Mucosa of rectum (tissue), 2 donors: ENCODE measurements around the gene B4GAT1.

Experiments used
- H3K27ac ChIP-seq, 2 donors: one replicate each; pipeline ENCODE4 v1.7.0; 2013; ENCODE audit warnings: inconsistent platforms in 2 of 2, low read depth in 2 of 2, low read length in 2 of 2
- H3K27me3 ChIP-seq, 2 donors: one replicate each; pipeline ENCODE4 v1.7.0; 2013; ENCODE audit warnings: low read length in 2 of 2; ENCODE audit not compliant: control insufficient read depth in 2 of 2, insufficient read depth in 2 of 2
- H3K36me3 ChIP-seq, 2 donors: one replicate each; pipeline ENCODE4 v1.7.0; 2013; ENCODE audit warnings: low read length in 2 of 2; ENCODE audit not compliant: control insufficient read depth in 2 of 2, insufficient read depth in 2 of 2
- H3K4me1 ChIP-seq, 2 donors: one replicate each; pipeline ENCODE4 v1.7.0; 2013; ENCODE audit warnings: low read length in 2 of 2, mild to moderate bottlenecking in 1 of 2; ENCODE audit not compliant: control insufficient read depth in 2 of 2, insufficient read depth in 2 of 2
- H3K4me3 ChIP-seq, 2 donors: one replicate each; pipeline ENCODE4 v1.7.0; 2013; ENCODE audit warnings: low read length in 2 of 2
- H3K9ac ChIP-seq, 2 donors: one replicate each; pipeline ENCODE4 v1.7.0; 2013; ENCODE audit warnings: low read length in 2 of 2, low read depth in 1 of 2, mild to moderate bottlenecking in 1 of 2
- H3K9me3 ChIP-seq, 2 donors: one replicate each; pipeline ENCODE4 v1.7.0; 2013; ENCODE audit warnings: low read length in 2 of 2; ENCODE audit not compliant: control insufficient read depth in 2 of 2
- donor health status: healthy.
- donor health status: Normal muscosa, but diverticular disease.

B4GAT1 gene

GRCh38 chr11:66302656-66303055, 44.8 kb downstream of the B4GAT1 start:
- Histone ChIP-seq H3K27ac (no peak overlapping the region), H3K27me3 (no peaks in the 10 kb centered on the region), H3K9me3 (no peaks in the 10 kb centered on the region), H3K4me1 (no peaks in the 10 kb centered on the region), H3K9ac (no peak overlapping the region), H3K4me3 (no peak overlapping the region), H3K36me3 (no peaks in the 10 kb centered on the region)

- H3K4me3 ChIP-seq = no peak overlapping the region
- H3K36me3 ChIP-seq = no peaks in the 10 kb centered on the region
- no peaks in the 10 kb centered on the region for H3K9me3 ChIP-seq
- no peaks in the 10 kb centered on the region for H3K4me1 ChIP-seq
- H3K27ac ChIP-seq = no peak overlapping the region
- H3K9ac ChIP-seq = no peak overlapping the region
- H3K27me3 ChIP-seq = no peaks in the 10 kb centered on the region
Measured at GRCh38 chr11:66299186-66299585, 48.2 kb downstream of the B4GAT1 start.

- no peak overlapping the region for H3K27ac ChIP-seq
- H3K9me3 ChIP-seq = no peaks in the 10 kb centered on the region
- H3K4me1 ChIP-seq = no peaks in the 10 kb centered on the region
- H3K4me3 ChIP-seq = no peak overlapping the region
- peaks cover 8 to 12% of the 10 kb centered on the region in 2 donors for H3K27me3 ChIP-seq
- no peak overlapping the region for H3K9ac ChIP-seq
- H3K36me3 ChIP-seq = no peaks in the 10 kb centered on the region
Measured at GRCh38 chr11:66297610-66298009, 49.8 kb downstream of the B4GAT1 start.
